Activated CD8-positive, alpha-beta memory T cell treated with anti-CD3 and anti-CD28 coated beads for 36 hours (primary cell): ENCODE data around the gene SLC16A7. TPM values are rescaled to one million over a fixed set of nuclear protein-coding genes. Genes with fewer than 3 reads are reported as not detected.
"Not testable (repeated sequence)": the region's sequence is repeated elsewhere in the genome, so short reads cannot be mapped to it uniquely, and the experiment has no call there.

ENCODE experiments used
- CTCF ChIA-PET: fragments of 350-600 bp; sonication (Branson Sonifier 250); formaldehyde crosslinking; loops from one replicate; lab custom pipeline; 2021; ENCODE audit warnings: antibody characterized with exemption; lab: Charles Lee
- POLR2A ChIA-PET: fragments of 350-600 bp; sonication (Branson Sonifier 250); formaldehyde crosslinking; loops from one replicate; lab custom pipeline; 2021; ENCODE audit warnings: antibody characterized with exemption; lab: Charles Lee
- total RNA-seq, 2 experiments: library from RNA; stranded (reverse); gene quantifications; one replicate each; pipeline ENCODE4 v1.2.3, GENCODE V29; 2021

The SLC16A7 gene
- total RNA-seq, 2 experiments from 2014 or later: 32.0 to 35.5 TPM

DNA sequence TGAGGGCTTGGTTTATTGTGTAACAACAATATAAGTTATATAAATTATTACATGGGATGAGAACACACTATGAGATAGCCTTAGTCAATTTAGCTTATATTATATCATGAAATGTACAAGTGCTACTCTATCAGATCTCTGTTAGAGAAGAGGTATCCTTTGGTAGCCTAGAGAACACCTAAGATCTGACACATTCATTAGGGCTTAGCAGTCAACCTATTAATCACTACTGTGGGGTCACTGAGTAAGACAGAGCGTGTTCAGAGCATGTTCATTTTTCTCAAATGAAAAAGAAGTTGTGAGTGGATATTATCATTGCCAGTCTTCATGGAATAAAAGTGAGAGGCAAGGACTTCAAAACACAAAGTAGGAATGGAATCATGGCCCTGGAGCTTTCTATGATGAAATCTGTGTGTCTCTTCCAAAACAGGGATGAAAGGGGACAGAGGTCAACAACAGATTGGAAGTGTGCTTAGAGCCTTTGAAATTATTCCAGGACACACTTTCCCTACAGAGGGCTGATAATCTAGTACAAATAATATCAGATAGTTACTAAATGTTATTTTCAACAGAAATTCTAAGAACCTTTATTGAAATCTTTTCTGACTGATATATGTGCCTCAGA is 114.3 kb downstream of the SLC16A7 start:
- POLR2A ChIA-PET: no interaction called here
- CTCF ChIA-PET: no interaction called here

DNA sequence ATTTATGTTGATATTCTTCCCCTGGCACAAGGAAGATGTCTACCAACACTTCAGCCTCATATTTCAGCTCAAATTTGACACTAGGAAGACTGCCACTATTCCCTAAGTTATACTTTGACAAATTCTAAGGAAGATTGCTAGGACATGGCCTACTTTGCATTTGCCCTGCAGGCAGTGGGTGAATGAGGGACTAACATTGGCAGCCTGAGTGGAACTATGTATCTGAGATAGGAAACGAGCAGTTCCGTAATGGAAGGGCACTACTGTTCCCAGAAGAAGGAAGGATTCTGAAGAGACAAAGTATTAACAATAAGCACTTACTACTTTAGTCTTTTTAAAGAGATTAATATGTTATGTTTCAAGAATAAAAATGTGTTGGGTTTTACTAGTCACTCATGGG is 115.1 kb downstream of the SLC16A7 start:
- ChIA-PET CTCF (interaction anchor here (0.9 kb wide), 1 partner anchor 80 kb away, joined by 3 read pairs; no protein-coding TSS in a partner anchor), POLR2A (no interaction called here)

- CTCF ChIA-PET: no interaction called here
- POLR2A ChIA-PET: no interaction called here
These were observed 119.6 kb downstream of the SLC16A7 start for GRCh38 chr12:59715434-59715833.

DNA sequence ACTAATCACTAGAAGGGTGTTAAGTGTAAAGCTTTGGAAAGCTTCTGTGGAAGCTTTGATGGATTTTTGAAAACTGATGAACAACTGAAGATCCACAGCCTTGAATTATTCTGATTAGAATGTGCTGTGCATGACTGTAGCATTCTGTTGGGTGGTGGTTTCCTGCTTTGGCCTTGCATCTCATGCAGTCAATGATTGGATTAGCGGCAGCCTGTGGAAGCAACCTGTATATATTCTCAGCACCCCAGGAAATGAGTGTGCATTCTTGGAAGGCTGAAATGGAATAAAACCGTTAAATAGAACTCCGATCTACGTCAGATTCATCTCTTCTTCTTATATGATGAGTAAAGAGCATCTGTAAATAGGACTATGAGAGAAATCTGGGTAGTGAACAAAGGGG is 120.2 kb downstream of the SLC16A7 start:
- POLR2A ChIA-PET: no interaction called here
- CTCF ChIA-PET: no interaction called here

- CTCF ChIA-PET: no interaction called here
- POLR2A ChIA-PET: no interaction called here
These were observed 121.6 kb downstream of the SLC16A7 start for GRCh38 chr12:59717436-59717835.

DNA sequence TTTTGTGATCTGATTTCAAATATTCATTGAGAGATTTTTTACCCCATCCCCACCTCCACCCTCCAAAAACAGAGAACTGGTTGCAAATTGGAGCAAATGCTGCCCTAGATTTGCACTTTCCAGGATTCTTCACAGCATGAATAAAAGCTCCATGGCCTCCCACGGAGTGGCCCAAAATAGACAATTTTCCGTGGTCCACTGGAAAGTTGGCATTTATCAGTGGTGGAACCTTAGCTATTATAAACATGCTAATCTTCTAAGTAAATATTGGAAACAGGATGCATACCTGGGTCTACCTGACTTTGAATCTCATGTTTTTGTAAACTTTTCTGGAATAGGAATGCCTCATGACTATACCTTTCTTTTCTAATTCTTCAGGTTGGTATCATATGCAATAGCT is 123.9 kb downstream of the SLC16A7 start:
- POLR2A ChIA-PET: no interaction called here
- CTCF ChIA-PET: no interaction called here

- CTCF ChIA-PET: no interaction called here
- POLR2A ChIA-PET: no interaction called here
These were observed 127.7 kb downstream of the SLC16A7 start for GRCh38 chr12:59723520-59723919.

GRCh38 chr12:59724011-59724695 is 128.3 kb downstream of the SLC16A7 start:
- CTCF ChIA-PET: no interaction called here
- POLR2A ChIA-PET: no interaction called here

- ChIA-PET POLR2A (no interaction called here), CTCF (no interaction called here)
These were observed 137.4 kb downstream of the SLC16A7 start for GRCh38 chr12:59733200-59733599.

DNA sequence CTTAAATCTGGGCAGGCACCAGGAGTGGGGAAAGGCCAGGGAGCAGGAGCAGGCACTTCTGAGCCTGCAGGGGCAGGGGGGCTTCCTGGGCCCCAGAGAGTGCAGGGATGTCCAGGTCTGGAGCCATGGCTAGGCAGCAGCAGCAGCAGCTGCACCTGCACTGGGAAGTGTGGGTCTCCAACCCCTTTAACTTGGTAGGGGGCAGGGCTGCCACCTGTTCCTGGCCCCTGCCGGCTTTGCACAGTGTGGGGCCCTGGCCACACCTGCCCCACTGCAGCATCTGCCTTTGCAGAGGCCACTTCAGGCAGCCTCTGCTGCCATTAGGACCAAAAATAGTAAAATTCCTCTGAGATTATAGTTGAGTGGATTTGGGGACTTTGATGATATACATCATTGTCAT is 138.5 kb downstream of the SLC16A7 start:
- ChIA-PET CTCF (no interaction called here), POLR2A (no interaction called here)

DNA sequence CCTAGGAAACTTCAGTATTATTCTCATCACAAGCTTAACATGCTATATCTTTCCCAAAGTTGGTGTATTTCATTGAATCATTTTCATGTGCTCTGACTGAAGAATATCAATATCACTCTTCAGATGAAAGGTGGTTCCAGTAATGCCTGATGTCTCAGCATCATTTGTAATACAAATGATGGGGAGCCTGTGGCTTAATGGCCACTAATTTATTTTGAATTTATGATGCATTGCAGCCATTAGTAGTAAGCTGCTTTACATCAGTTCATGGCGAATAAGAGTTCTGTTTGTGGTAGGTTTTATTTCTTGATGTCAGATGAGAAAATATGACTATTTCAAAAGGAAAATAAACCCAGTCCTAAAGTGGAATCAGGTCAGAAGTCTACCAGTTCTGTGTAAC is 139.4 kb downstream of the SLC16A7 start:
- CTCF ChIA-PET: no interaction called here
- POLR2A ChIA-PET: no interaction called here

GRCh38 chr12:59736359-59736758 is 140.5 kb downstream of the SLC16A7 start:
- ChIA-PET CTCF (no interaction called here), POLR2A (no interaction called here)

- ChIA-PET CTCF (no interaction called here), POLR2A (no interaction called here)
These were observed 141.0 kb downstream of the SLC16A7 start for GRCh38 chr12:59736786-59737185.

DNA sequence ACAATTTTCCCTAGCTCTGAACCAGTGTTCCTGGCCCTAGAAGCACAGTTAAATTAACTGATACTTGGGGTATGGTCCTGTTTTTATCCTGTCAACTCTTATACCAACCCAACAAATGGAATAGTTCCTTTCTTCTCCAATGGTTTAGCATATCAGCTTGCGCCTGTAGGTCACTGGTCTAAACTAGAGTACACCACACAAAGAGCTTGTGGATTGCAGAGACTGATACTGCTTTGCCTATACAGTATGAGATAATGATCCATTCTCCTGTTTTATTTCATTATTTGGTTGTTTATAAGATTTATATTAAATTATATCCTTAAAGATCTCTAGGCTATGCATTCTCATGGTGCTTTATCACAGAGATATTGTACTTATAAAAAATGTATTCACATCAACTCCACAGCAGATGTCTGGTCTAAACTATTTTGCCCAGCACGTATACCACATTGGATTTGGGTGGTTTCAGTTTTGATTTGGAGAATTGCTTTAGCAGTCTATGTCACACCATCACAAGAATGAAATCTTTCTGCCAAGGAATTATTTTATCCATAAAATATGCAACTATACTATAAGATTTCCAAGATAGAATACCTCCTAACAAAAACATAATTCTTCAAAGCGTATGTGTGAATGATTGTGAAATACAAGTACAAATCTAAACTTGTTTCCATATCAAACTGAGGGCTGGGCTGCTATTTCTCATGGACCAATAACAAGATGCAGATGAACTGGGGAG is 142.1 kb downstream of the SLC16A7 start:
- CTCF ChIA-PET: no interaction called here
- POLR2A ChIA-PET: no interaction called here

- CTCF ChIA-PET: no interaction called here
These were observed 147.0 kb downstream of the SLC16A7 start for GRCh38 chr12:59742841-59743240.

GRCh38 chr12:59744564-59744963 is 148.7 kb downstream of the SLC16A7 start:
- CTCF ChIA-PET: no interaction called here
- POLR2A ChIA-PET: no interaction called here

More at GRCh38 chr12:59742841-59743240, 147.0 kb downstream of the SLC16A7 start:
- POLR2A ChIA-PET: no interaction called here

DNA sequence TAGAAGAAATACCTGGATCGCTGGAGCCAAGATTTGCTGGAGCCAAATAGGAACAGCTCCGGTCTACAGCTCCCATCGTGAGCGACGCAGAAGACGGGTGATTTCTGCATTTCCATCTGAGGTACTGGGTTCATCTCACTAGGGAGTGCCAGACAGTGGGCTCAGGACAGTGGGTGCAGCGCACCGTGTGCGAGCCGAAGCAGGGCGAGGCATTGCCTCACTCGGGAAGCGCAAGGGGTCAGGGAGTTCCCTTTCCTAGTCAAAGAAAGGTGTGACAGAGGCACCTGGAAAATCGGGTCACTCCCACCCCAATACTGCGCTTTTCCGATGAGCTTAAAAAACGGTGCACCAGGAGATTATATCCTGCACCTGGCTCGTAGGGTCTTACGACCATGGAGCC is 155.3 kb downstream of the SLC16A7 start:
- CTCF ChIA-PET, POLR2A ChIA-PET: not testable (repeated sequence)

- ChIA-PET CTCF (no interaction called here), POLR2A (no interaction called here)
These were observed 165.7 kb downstream of the SLC16A7 start for GRCh38 chr12:59761542-59761941.

GRCh38 chr12:59763835-59764234 is 168.0 kb downstream of the SLC16A7 start:
- ChIA-PET POLR2A (no interaction called here), CTCF (no interaction called here)

GRCh38 chr12:59768031-59768430 is 172.2 kb downstream of the SLC16A7 start:
- ChIA-PET POLR2A (no interaction called here), CTCF (no interaction called here)
